SK-N-SH (cell line): Measurements from ENCODE around the gene AFAP1L1.

Experiments used
- CTCF ChIP-seq: fragments of 200-600 bp; sonication (generic); IDR thresholded peaks from 2 replicates; pipeline ENCODE4 v1.6.1; 2017; ENCODE audit warnings: antibody characterized with exemption, mild to moderate bottlenecking, moderate library complexity
- EP300 ChIP-seq, 2 experiments: IDR thresholded peaks; 2 replicates each; pipeline versions ENCODE4 v1.4.0 to v1.6.1; 2012; ENCODE audit warnings: borderline replicate concordance in 1 of 2, low read depth in 1 of 2, low read length in 1 of 2
- EZH2phosphoT487 ChIP-seq: fragments of 200-600 bp; sonication (generic); IDR thresholded peaks from 2 replicates; pipeline ENCODE4 v1.6.1; 2017; ENCODE audit warnings: low read depth, mixed run types, mild to moderate bottlenecking, antibody characterized with exemption, moderate library complexity, borderline replicate concordance
- FOXJ3 ChIP-seq: sonication (generic); formaldehyde crosslinking; IDR thresholded peaks from 2 replicates; pipeline ENCODE4 v1.5.1; 2020; ENCODE audit warnings: mild to moderate bottlenecking, missing genetic modification reagents
- JUND ChIP-seq: IDR thresholded peaks from 2 replicates; pipeline ENCODE4 v1.4.0; 2012
- POLR2AphosphoS5 ChIP-seq: IDR thresholded peaks from 2 replicates; pipeline ENCODE4 v1.6.1; 2012; ENCODE audit warnings: low read depth, low read length
- REST ChIP-seq: IDR thresholded peaks from 2 replicates; pipeline ENCODE4 v1.6.1; 2012; ENCODE audit warnings: mild to moderate bottlenecking, low read depth, low read length, moderate library complexity
- RFX5 ChIP-seq: IDR thresholded peaks from 2 replicates; pipeline ENCODE4 v1.6.1; 2012; ENCODE audit warnings: mild to moderate bottlenecking, improper control_type of control experiment, low read length
- SIN3A ChIP-seq: IDR thresholded peaks from 2 replicates; pipeline ENCODE4 v1.6.1; 2012; ENCODE audit warnings: low read depth, mild to moderate bottlenecking, low read length, moderate library complexity, borderline replicate concordance
- SMC3 ChIP-seq: IDR thresholded peaks from 2 replicates; pipeline ENCODE4 v1.6.1; 2012; ENCODE audit warnings: low read depth, low read length, improper control_type of control experiment
- USF1 ChIP-seq: IDR thresholded peaks from 2 replicates; pipeline ENCODE4 v1.4.0; 2012; ENCODE audit warnings: low read depth, borderline replicate concordance
- USF2 ChIP-seq: fragments of 150-350 bp; IDR thresholded peaks from 2 replicates; pipeline ENCODE4 v1.6.1; 2017; ENCODE audit warnings: antibody characterized with exemption, low read length, low read depth, borderline replicate concordance

GRCh38 chr5:149325166-149325735 is 53.6 kb downstream of the AFAP1L1 start:
- TF ChIP-seq EZH2phosphoT487 (no peak), USF1 (no peak), CTCF (no peak), EP300 (IDR thresholded peaks at IDR 0.05; ENCODE audit: borderline replicate concordance in 1 of 2, low read depth in 1 of 2, low read length in 1 of 2) (no peak), POLR2AphosphoS5 (no peak), JUND (no peak), SIN3A (no peak), FOXJ3 (CRISPR knock-in tag) (no peak), REST (no peak), RFX5 (no peak), SMC3 (no peak), USF2 (no peak)
